ENCODE measurements around the gene THBS3.
"Not testable (repeated sequence)": the region's sequence is repeated elsewhere in the genome, so short reads cannot be mapped to it uniquely, and the experiment has no call there.

The THBS3 gene

GRCh38 chr1:155207806-155208540 is at the start of gene THBS3:
THBS3 (minus strand) TSS chr1:155207897; CDS start chr1:155207876, 21 bp downstream.
- DNase-seq (ENCODE audit: low read depth in 2 of 2, low spot score in 1 of 2) = no peak

- DNase-seq (ENCODE audit: low read depth in 2 of 2, low spot score in 1 of 2) = no peak
Observed at GRCh38 chr1:155256058-155256852, 48.6 kb upstream of the THBS3 start.

- DNase-seq (ENCODE audit: low read depth in 2 of 2, low spot score in 1 of 2) = peak in 1 of 2 donors; percentile 39
Observed at GRCh38 chr1:155255243-155256007, 47.7 kb upstream of the THBS3 start, which contains the start of gene ENTREP3. ENTREP3 (minus strand) TSS chr1:155255483; CDS start chr1:155254877, 606 bp downstream.

- no peak for DNase-seq (ENCODE audit: low read depth in 2 of 2, low spot score in 1 of 2)
Observed at GRCh38 chr1:155254714-155255242, 47.1 kb upstream of the THBS3 start.

- DNase-seq (ENCODE audit: low read depth in 2 of 2, low spot score in 1 of 2) = no peak
Observed at GRCh38 chr1:155254228-155254713, 46.6 kb upstream of the THBS3 start.

GRCh38 chr1:155253797-155254196 is 46.1 kb upstream of the THBS3 start:
- no peak for DNase-seq (ENCODE audit: low read depth in 2 of 2, low spot score in 1 of 2)

- no peak for DNase-seq (ENCODE audit: low read depth in 2 of 2, low spot score in 1 of 2)
Observed at GRCh38 chr1:155253208-155253607, 45.5 kb upstream of the THBS3 start.

- DNase-seq (ENCODE audit: low read depth in 2 of 2, low spot score in 1 of 2) = no peak
Observed at GRCh38 chr1:155251566-155251965, 43.9 kb upstream of the THBS3 start.

- DNase-seq (ENCODE audit: low read depth in 2 of 2, low spot score in 1 of 2) = peak; percentile 87 to 95
Observed at GRCh38 chr1:155250633-155251449, 43.1 kb upstream of the THBS3 start.

GRCh38 chr1:155250246-155250632 is 42.5 kb upstream of the THBS3 start:
- DNase-seq (ENCODE audit: low read depth in 2 of 2, low spot score in 1 of 2) = no peak

- no peak for DNase-seq (ENCODE audit: low read depth in 2 of 2, low spot score in 1 of 2)
Observed at GRCh38 chr1:155247667-155248553, 40.2 kb upstream of the THBS3 start.

- DNase-seq (ENCODE audit: low read depth in 2 of 2, low spot score in 1 of 2) = not testable (repeated sequence)
Observed at GRCh38 chr1:155246796-155247195, 39.1 kb upstream of the THBS3 start.

GRCh38 chr1:155245163-155245524 is 37.4 kb upstream of the THBS3 start:
- DNase-seq (ENCODE audit: low read depth in 2 of 2, low spot score in 1 of 2) = no peak

GRCh38 chr1:155244368-155245162 is 36.9 kb upstream of the THBS3 start:
- peak; percentile 75 to 82 for DNase-seq (ENCODE audit: low read depth in 2 of 2, low spot score in 1 of 2)

GRCh38 chr1:155242805-155243358 is 35.2 kb upstream of the THBS3 start:
- DNase-seq (ENCODE audit: low read depth in 2 of 2, low spot score in 1 of 2) = no peak

GRCh38 chr1:155241841-155242264 is 34.2 kb upstream of the THBS3 start:
- DNase-seq (ENCODE audit: low read depth in 2 of 2, low spot score in 1 of 2) = no peak

- DNase-seq (ENCODE audit: low read depth in 2 of 2, low spot score in 1 of 2) = no peak
Observed at GRCh38 chr1:155241069-155241679, 33.5 kb upstream of the THBS3 start.

- DNase-seq (ENCODE audit: low read depth in 2 of 2, low spot score in 1 of 2) = no peak
Observed at GRCh38 chr1:155236451-155236850, 28.8 kb upstream of the THBS3 start.

Measured in stimulated activated CD8-positive, alpha-beta memory T cell treated with anti-CD3 and anti-CD28 coated beads, Interleukin-4, amount 100 ng/mL, for 4 hours (primary cell).